CD4-positive, alpha-beta T cell treated with Interleukin-4 for 4 hours (primary cell): ENCODE results near the gene ABHD2.
"Not testable (repeated sequence)": the region's sequence is repeated elsewhere in the genome, so short reads cannot be mapped to it uniquely, and the experiment has no call there.

Experiments used
- DNase-seq: peaks from one replicate; pipeline ENCODE4 v3.0.0-alpha.2; 2020

The ABHD2 gene

GRCh38 chr15:89075101-89075640 is 13.1 kb upstream of the ABHD2 start:
- DNase-seq = no peak

- DNase-seq = no peak
Observed at GRCh38 chr15:89075846-89076245, 12.4 kb upstream of the ABHD2 start.

- no peak for DNase-seq
Observed at GRCh38 chr15:89077750-89078149, 10.5 kb upstream of the ABHD2 start.

GRCh38 chr15:89078851-89079810 is 9.1 kb upstream of the ABHD2 start:
- no peak for DNase-seq

- DNase-seq = no peak
Observed at GRCh38 chr15:89081878-89082277, 6.4 kb upstream of the ABHD2 start.

- DNase-seq = no peak
Observed at GRCh38 chr15:89083246-89083645, 5.0 kb upstream of the ABHD2 start.

- no peak for DNase-seq
Observed at GRCh38 chr15:89085289-89085926, 2.8 kb upstream of the ABHD2 start.

GRCh38 chr15:89085933-89086332 is 2.3 kb upstream of the ABHD2 start:
- not testable (repeated sequence) for DNase-seq

- DNase-seq = not testable (repeated sequence)
Observed at GRCh38 chr15:89086390-89086789, 1.9 kb upstream of the ABHD2 start.

GRCh38 chr15:89087161-89087829 is 961 bp upstream of the ABHD2 start:
- DNase-seq = no peak

GRCh38 chr15:89088605-89089315 is 504 bp downstream of the ABHD2 start:
- DNase-seq = no peak

GRCh38 chr15:89089316-89090230 is 1.3 kb downstream of the ABHD2 start:
- DNase-seq = no peak

- DNase-seq = peak; percentile 62
Observed at GRCh38 chr15:89090791-89091626, 2.8 kb downstream of the ABHD2 start.

GRCh38 chr15:89091627-89092220 is 3.5 kb downstream of the ABHD2 start:
- no peak for DNase-seq

GRCh38 chr15:89093509-89093908 is 5.3 kb downstream of the ABHD2 start:
- no peak for DNase-seq

GRCh38 chr15:89095073-89095472 is 6.8 kb downstream of the ABHD2 start:
- no peak for DNase-seq

- DNase-seq = no peak
Observed at GRCh38 chr15:89095556-89095955, 7.3 kb downstream of the ABHD2 start.

- DNase-seq = no peak
Observed at GRCh38 chr15:89096664-89097063, 8.4 kb downstream of the ABHD2 start.

GRCh38 chr15:89097313-89097712 is 9.1 kb downstream of the ABHD2 start:
- no peak for DNase-seq

- no peak for DNase-seq
Observed at GRCh38 chr15:89098281-89098680, 10.0 kb downstream of the ABHD2 start.
